22Rv1 (cell line): ENCODE measurements around the gene IFT20.

Experiments
- CTCF ChIP-seq: fragments of 450-650 bp; IDR thresholded peaks from 2 replicates; pipeline ENCODE4 v1.5.1; 2017; ENCODE audit warnings: mild to moderate bottlenecking
- ZFX ChIP-seq: fragments of 450-650 bp; IDR thresholded peaks from 2 replicates; pipeline ENCODE4 v1.6.1; 2017; ENCODE audit warnings: antibody characterized with exemption, borderline replicate concordance

- no peak for TF ChIP-seq CTCF
- TF ChIP-seq ZFX, result no peak
Observed at GRCh38 chr17:28324781-28325180, 10.5 kb downstream of the IFT20 start.
